T-helper 2 cell treated with Interferon-gamma antibody and Interleukin-4, amounts not matched to agents 100 ng/mL and 5 ng/mL, for 36 hours (primary cell): ENCODE measurements around the gene MIA2. TPM values are rescaled to one million over a fixed set of nuclear protein-coding genes. Genes with fewer than 3 reads are reported as not detected.
"Not testable (repeated sequence)": the region's sequence is repeated elsewhere in the genome, so short reads cannot be mapped to it uniquely, and the experiment has no call there.

Experiments used
- intact Hi-C: fragments of 100-400 bp; cut with micrococcal nuclease; formaldehyde crosslinking; loops from one replicate; pipeline ENCODE4 v1.15.1; 2023
- total RNA-seq: library from RNA; stranded (reverse); gene quantifications from 2 replicates; pipeline ENCODE4 v1.2.3, GENCODE V29; 2022

Gene MIA2
- total RNA-seq, 1 donor from 2014 or later = 26.0 TPM

GRCh38 chr14:39322807-39323206, 89.1 kb downstream of the MIA2 start:
- intact Hi-C loops = no loop called here

GRCh38 chr14:39324097-39324496, 90.4 kb downstream of the MIA2 start:
- intact Hi-C loops = no loop called here

DNA sequence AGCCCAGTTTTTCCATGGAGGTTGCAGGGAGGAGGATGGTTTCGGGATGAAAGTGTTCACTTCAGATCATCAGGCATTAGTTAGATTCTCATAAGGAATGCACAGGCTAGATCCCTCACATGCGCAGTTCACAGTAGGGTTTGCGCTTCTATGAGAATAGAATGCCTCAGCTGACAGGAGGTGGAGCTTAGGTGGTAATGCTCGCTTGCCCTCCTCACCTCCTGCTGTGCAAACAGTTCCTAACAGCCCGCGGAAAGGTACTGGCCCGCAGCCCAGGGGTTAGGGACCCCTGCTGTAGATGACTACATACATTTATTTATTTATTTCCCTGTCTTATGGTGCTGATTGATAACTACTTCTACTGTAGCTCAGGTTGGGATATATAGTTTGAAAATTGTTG, 105.3 kb downstream of the MIA2 start:
- intact Hi-C loops = no loop called here

- intact Hi-C loops = loop anchor here (5.0 kb wide), 2 partner anchors 41 to 86 kb away; no protein-coding TSS in a partner anchor
Measured at GRCh38 chr14:39341126-39341525, 107.4 kb downstream of the MIA2 start.

GRCh38 chr14:39342768-39343167, 109.1 kb downstream of the MIA2 start:
- intact Hi-C loops = loop anchor here (2.0 to 5.0 kb wide), 4 partner anchors 40 to 112 kb away; no protein-coding TSS in a partner anchor

- intact Hi-C loops = loop anchor here (2.0 to 5.0 kb wide), 4 partner anchors 39 to 113 kb away; no protein-coding TSS in a partner anchor
Measured at GRCh38 chr14:39343614-39344013, 109.9 kb downstream of the MIA2 start.

GRCh38 chr14:39350866-39351265, 117.2 kb downstream of the MIA2 start:
- intact Hi-C loops = no loop called here

DNA sequence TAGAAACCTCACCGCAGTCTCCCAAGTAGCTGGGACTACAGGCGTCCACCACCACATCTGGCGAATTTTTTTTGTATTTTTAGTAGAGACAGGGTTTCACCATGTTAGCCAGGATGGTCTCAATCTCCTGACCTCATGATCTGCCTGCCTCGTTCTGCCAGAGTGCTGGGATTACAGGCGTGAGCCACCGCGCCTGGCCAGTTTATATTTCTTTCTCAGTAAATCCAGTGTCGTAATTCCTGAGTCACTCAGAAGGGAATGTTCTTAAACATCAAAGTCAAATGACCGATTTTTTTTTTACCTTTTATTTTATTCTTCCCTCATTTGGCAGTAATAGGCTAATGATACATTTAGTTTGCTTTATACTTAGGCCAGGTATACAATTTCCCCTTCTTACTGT, 118.0 kb downstream of the MIA2 start:
- intact Hi-C loops = no loop called here

DNA sequence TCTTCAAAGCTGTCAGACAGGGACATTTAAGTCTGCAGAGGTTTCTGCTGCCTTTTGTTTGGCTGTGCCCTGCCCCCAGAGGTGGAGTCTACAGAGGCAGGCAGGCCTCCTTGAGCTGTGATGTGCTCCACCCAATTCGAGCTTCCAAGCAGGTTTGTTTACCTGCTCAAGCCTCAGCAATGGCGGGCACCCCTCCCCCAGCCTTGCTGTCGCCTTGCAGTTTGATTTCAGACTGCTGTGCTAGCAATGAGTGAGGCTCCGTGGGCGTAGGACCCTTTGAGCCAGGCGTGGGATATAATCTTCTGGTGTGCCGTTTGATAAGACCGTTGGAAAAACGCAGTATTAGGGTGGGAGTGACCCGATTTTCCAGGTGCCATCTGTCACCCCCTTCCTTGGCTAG, 125.4 kb downstream of the MIA2 start:
- intact Hi-C loops = not testable (repeated sequence)

DNA sequence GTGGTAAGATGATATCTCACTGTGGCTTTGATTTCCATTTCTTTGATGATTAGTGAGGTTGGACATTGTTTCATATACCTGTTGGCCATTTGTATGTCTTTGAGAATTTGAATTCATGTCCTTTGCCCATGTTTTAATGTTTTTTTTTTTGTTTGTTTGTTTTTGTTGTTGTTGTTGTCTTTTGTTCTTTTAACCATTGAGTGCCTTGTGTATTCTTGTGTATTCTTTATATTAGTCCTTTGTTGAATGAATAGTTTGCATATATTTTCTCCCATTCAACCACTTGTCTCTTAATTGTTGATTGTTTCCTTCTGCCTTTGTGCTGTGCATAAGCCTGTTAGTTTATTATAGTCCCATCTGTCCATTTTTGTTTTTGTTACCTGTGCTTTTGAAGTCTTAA, 126.6 kb downstream of the MIA2 start:
- intact Hi-C loops = no loop called here

- intact Hi-C loops = not testable (repeated sequence)
Measured at GRCh38 chr14:39361556-39361955, 127.8 kb downstream of the MIA2 start.

GRCh38 chr14:39364509-39364908, 130.8 kb downstream of the MIA2 start:
- intact Hi-C loops = no loop called here

DNA sequence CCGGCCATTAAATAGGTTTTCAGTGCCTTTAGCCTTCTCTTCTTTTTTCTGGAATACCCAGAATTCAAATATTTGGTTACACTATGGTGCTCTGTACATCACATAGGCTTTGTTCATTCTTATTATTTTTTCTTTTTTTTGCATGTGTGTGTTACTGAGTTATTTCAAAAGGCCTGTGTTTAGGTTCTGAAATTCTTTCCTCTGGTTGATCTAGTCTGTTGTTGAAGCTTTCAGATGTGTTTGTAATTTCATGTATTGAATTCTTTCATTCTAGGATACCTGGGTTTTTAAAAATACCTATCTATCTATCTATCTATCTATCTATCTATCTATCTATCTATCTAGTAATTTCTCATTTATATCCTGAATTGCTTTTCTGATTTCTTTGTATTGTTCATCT, 131.6 kb downstream of the MIA2 start:
- intact Hi-C loops = loop anchor here (5.0 kb wide), 1 partner anchor 193 kb away; the partner anchor contains the start of gene TRAPPC6B

- intact Hi-C loops = loop anchor here (5.0 kb wide), 1 partner anchor 194 kb away; the partner anchor contains the start of gene TRAPPC6B
Measured at GRCh38 chr14:39366460-39367386, 133.0 kb downstream of the MIA2 start.

- intact Hi-C loops = loop anchor here (5.0 kb wide), 1 partner anchor 195 kb away; the partner anchor contains the start of gene TRAPPC6B
Measured at GRCh38 chr14:39367387-39367751, 133.7 kb downstream of the MIA2 start.

GRCh38 chr14:39368261-39368959, 134.7 kb downstream of the MIA2 start:
- intact Hi-C loops = loop anchor here (1.0 to 5.0 kb wide), 3 partner anchors 135 to 261 kb away; partner anchors contain the start of genes MIA2 and TRAPPC6B

DNA sequence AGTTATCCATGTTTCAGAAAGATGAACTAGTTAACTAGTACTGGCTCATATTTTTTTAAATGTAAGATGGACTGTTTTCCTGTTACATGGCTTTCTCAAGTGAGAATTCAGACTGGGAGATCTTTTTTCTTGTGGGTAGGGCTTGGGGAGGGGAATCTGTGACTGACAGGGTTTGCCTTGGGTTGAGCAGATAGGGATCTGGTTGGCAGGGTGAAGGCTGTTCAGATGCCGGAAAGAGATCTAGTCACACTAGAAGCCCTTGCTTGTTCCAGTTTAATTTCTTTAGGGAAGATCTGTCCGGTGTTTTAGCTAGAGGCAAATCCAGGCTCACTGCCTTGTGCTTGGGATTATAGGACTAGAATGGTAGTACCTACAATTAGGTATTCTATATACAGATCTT, 135.3 kb downstream of the MIA2 start:
- intact Hi-C loops = loop anchor here (5.0 kb wide), 1 partner anchor 197 kb away; the partner anchor contains the start of gene TRAPPC6B

- intact Hi-C loops = no loop called here
Measured at GRCh38 chr14:39370415-39370814, 136.7 kb downstream of the MIA2 start.

- intact Hi-C loops = no loop called here
Measured at GRCh38 chr14:39372656-39373055, 138.9 kb downstream of the MIA2 start.

DNA sequence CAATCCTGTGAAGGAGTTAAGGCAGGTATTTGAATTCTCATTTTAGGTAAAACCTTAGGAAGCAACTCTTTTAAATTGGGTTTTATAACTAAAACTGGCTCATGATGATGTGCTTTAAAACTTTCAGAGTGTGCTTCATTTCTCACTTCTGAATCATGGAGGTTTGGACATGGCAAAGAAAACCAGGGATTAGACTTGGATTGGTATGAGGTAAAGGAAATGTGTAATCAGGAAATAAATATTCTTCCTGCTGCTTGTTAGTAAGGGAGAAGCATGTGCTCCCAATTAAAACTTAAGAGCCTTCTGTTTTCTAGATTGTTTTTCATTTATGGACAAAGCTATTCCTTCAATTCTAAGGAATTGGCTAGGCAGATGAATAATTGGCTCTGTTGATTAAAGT, 141.1 kb downstream of the MIA2 start:
- intact Hi-C loops = no loop called here

- intact Hi-C loops = no loop called here
Measured at GRCh38 chr14:39376667-39377403, 143.1 kb downstream of the MIA2 start.
